GM12801 (cell line): ENCODE results near the gene OTOGL.

Experiments used
- CTCF ChIP-seq: IDR thresholded peaks from one replicate; pipeline ENCODE4 v1.5.1; 2011; ENCODE audit warnings: control low read depth; ENCODE audit not compliant: insufficient read length; ENCODE audit errors: extremely low read depth

OTOGL gene

GRCh38 chr12:80135624-80136023 lies 36.3 kb downstream of the OTOGL start:
- TF ChIP-seq CTCF: no peak

GRCh38 chr12:80140005-80140404 lies 40.7 kb downstream of the OTOGL start:
- no peak for TF ChIP-seq CTCF

GRCh38 chr12:80142640-80143039 lies 43.3 kb downstream of the OTOGL start:
- no peak for TF ChIP-seq CTCF

DNA sequence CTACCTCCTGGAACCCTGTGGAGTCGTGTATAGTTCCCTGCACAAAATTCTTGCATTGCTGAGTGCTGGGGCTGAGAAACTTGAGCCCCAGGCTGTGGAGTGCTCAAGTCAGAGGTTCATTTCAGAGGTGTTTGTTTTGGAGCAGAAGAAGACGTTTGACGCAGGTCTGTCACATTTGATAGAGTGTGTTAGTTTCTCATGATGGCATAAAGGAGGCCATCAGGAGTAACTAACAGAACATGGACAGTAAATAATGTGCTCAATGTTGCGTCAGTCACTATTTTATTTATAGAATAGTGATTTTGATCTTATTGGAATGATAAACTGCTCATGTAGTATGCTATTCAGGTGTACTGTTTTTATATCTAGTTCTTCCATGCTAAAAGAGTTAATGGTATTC lies 44.2 kb downstream of the OTOGL start:
- no peak for TF ChIP-seq CTCF

- no peak for TF ChIP-seq CTCF
These were observed 51.8 kb downstream of the OTOGL start for GRCh38 chr12:80151131-80151530.

DNA sequence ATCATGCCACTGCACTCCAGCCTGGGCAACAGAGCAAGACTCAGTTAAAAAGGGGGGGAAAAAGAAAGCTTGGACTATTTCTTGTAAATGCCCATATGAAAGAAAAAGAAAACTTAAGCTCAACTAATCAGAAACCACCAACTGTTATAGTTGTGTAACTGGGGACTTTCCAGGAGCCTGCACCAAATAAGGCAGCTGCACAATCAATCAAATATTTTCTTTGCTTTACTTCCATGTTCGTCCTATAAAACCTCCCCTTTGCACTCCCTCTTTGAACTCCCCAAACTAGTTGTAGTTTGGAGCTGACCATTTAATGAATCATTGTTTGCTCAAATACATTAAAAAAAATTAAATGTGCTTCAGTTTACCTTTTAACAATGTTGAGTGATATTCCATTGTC lies 54.9 kb downstream of the OTOGL start:
- no peak for TF ChIP-seq CTCF

- TF ChIP-seq CTCF: no peak
These were observed 57.0 kb downstream of the OTOGL start for GRCh38 chr12:80156306-80156705.

DNA sequence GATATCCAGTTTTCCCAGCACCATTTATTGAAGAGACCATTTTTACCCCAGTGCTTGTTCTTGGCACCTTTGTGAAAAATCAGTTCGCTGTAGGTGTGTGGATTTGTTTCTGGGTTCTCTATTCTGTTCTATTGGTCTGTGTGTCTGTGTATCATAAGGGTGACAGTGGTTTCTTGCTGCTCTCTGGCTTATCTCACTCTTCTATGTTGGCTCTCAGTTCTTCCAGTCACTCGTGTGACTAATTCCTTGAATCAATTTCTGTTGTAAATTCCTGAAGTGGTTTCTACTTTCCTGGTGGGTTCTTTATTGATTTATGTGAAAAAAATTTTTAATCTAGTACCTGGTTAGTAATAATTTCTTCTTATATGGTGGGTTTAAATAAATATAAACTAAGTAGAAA lies 58.3 kb downstream of the OTOGL start:
- TF ChIP-seq CTCF: no peak
